PFSK-1 (cell line): ENCODE data around the gene XPNPEP1.

Experiments used
- FOXP2 ChIP-seq: optimal IDR thresholded peaks from 2 replicates; pipeline ENCODE3; 2011; ENCODE audit warnings: borderline replicate concordance, control low read depth, inconsistent platforms; ENCODE audit not compliant: insufficient read depth; ENCODE audit errors: extremely low read length, extremely low read depth
- POLR2AphosphoS5 ChIP-seq: IDR thresholded peaks from 2 replicates; pipeline ENCODE4 v1.6.1; 2012; ENCODE audit warnings: low read depth, mild to moderate bottlenecking, control low read depth, low read length, moderate library complexity
- REST ChIP-seq, 2 experiments: IDR thresholded peaks; 2 replicates each; pipeline versions ENCODE4 v1.6.1 to v1.8.0; 2011 to 2012; ENCODE audit warnings: low read depth in 2 of 2, low read length in 2 of 2, control low read depth in 1 of 2, inconsistent platforms in 1 of 2, mild to moderate bottlenecking in 1 of 2, moderate library complexity in 1 of 2; ENCODE audit not compliant: insufficient read depth in 1 of 2
- SIN3A ChIP-seq: IDR thresholded peaks from 2 replicates; pipeline ENCODE4 v1.6.1; 2012; ENCODE audit warnings: mild to moderate bottlenecking, low read length, moderate library complexity, borderline replicate concordance; ENCODE audit not compliant: insufficient read depth
- TAF1 ChIP-seq: IDR thresholded peaks from 2 replicates; pipeline ENCODE4 v1.6.1; 2012; ENCODE audit warnings: low read length, control low read depth, borderline replicate concordance; ENCODE audit not compliant: insufficient read depth

Gene XPNPEP1

GRCh38 chr10:109819807-109820206 is 103.5 kb downstream of the XPNPEP1 start:
- TF ChIP-seq SIN3A (no peak), FOXP2 (no peak), POLR2AphosphoS5 (no peak), TAF1 (no peak), REST (IDR thresholded peaks at IDR 0.05; ENCODE audit: insufficient read depth in 1 of 2, low read depth in 2 of 2, low read length in 2 of 2) (no peak)
